ENCODE data around the gene CDKN2C.
"Not testable (repeated sequence)": the region's sequence is repeated elsewhere in the genome, so short reads cannot be mapped to it uniquely, and the experiment has no call there.

CDKN2C gene

GRCh38 chr1:50981741-50982140, 11.7 kb downstream of the CDKN2C start:
- DNase-seq: no peak

GRCh38 chr1:50982611-50983010, 12.6 kb downstream of the CDKN2C start:
- DNase-seq: no peak

GRCh38 chr1:50983219-50983802, 13.3 kb downstream of the CDKN2C start:
- DNase-seq: no peak

GRCh38 chr1:50985094-50985493, 15.0 kb downstream of the CDKN2C start:
- no peak for DNase-seq

- no peak for DNase-seq
Measured at GRCh38 chr1:50986653-50987052, 16.6 kb downstream of the CDKN2C start.

- DNase-seq: no peak
Measured at GRCh38 chr1:50989694-50990093, 19.6 kb downstream of the CDKN2C start.

GRCh38 chr1:50992532-50993318, 22.7 kb downstream of the CDKN2C start:
- DNase-seq: no peak

- DNase-seq: no peak
Measured at GRCh38 chr1:50993645-50994044, 23.6 kb downstream of the CDKN2C start.

GRCh38 chr1:50994997-50995396, 25.0 kb downstream of the CDKN2C start:
- DNase-seq: no peak

- no peak for DNase-seq
Measured at GRCh38 chr1:50995651-50996050, 25.6 kb downstream of the CDKN2C start.

GRCh38 chr1:50996083-50996482, 26.0 kb downstream of the CDKN2C start:
- no peak for DNase-seq

GRCh38 chr1:50999375-50999774, 29.3 kb downstream of the CDKN2C start:
- DNase-seq: not testable (repeated sequence)

GRCh38 chr1:51000160-51000559, 30.1 kb downstream of the CDKN2C start:
- DNase-seq: no peak

GRCh38 chr1:51000651-51001050, 30.6 kb downstream of the CDKN2C start:
- no peak for DNase-seq

- no peak for DNase-seq
Measured at GRCh38 chr1:51002516-51002915, 32.5 kb downstream of the CDKN2C start.

GRCh38 chr1:51005549-51005948, 35.5 kb downstream of the CDKN2C start:
- not testable (repeated sequence) for DNase-seq

- DNase-seq: no peak
Measured at GRCh38 chr1:51009381-51009780, 39.3 kb downstream of the CDKN2C start.

GRCh38 chr1:51014878-51015277, 44.8 kb downstream of the CDKN2C start:
- DNase-seq: no peak

GRCh38 chr1:51019811-51020210, 49.8 kb downstream of the CDKN2C start:
- DNase-seq: no peak
